Measurements from ENCODE around the gene LRRC63.

Gene LRRC63

GRCh38 chr13:46315036-46315435, 103.3 kb downstream of the LRRC63 start:
- peak; percentile 88 for FAIRE-seq

- FAIRE-seq = no peak
These were observed 103.9 kb downstream of the LRRC63 start for GRCh38 chr13:46315491-46316075.

GRCh38 chr13:46317120-46317519, 105.4 kb downstream of the LRRC63 start:
- FAIRE-seq = no peak

GRCh38 chr13:46318986-46319385, 107.3 kb downstream of the LRRC63 start:
- no peak for FAIRE-seq

GRCh38 chr13:46320406-46320805, 108.7 kb downstream of the LRRC63 start:
- no peak for FAIRE-seq

- no peak for FAIRE-seq
These were observed 109.1 kb downstream of the LRRC63 start for GRCh38 chr13:46320821-46321220.

GRCh38 chr13:46321494-46322225, 109.9 kb downstream of the LRRC63 start:
- no peak for FAIRE-seq

GRCh38 chr13:46324976-46325375, 113.2 kb downstream of the LRRC63 start:
- no peak for FAIRE-seq

Measured in TTC549 (cell line).